NB4 (cell line): ENCODE results near the gene CCL22.

Source experiments
- DNase-seq: peaks from one replicate; pipeline ENCODE4 v3.0.0; 2010; ENCODE audit warnings: low read depth
- H3K4me3 ChIP-seq: one replicate; pipeline ENCODE4 v1.5.1; 2011; ENCODE audit warnings: mild to moderate bottlenecking, low read depth, low read length, moderate library complexity
- MYC ChIP-seq: IDR thresholded peaks from 2 replicates; pipeline ENCODE4 v1.6.1; 2011; ENCODE audit warnings: low read depth, low read length
- POLR2A ChIP-seq: IDR thresholded peaks from 2 replicates; pipeline ENCODE4 v1.6.1; 2011; ENCODE audit warnings: mild to moderate bottlenecking; ENCODE audit not compliant: insufficient read length; ENCODE audit errors: extremely low read depth
- TF ChIP-seq, protein P1 (sequence below): IDR thresholded peaks from 2 replicates; pipeline ENCODE4 v1.6.1; 2011; ENCODE audit warnings: low read depth, low read length
- TF ChIP-seq, protein P2 (sequence below): IDR thresholded peaks from one replicate; pipeline ENCODE4 v1.5.1; 2012; ENCODE audit warnings: low read depth, low read length

The CCL22 gene

DNA sequence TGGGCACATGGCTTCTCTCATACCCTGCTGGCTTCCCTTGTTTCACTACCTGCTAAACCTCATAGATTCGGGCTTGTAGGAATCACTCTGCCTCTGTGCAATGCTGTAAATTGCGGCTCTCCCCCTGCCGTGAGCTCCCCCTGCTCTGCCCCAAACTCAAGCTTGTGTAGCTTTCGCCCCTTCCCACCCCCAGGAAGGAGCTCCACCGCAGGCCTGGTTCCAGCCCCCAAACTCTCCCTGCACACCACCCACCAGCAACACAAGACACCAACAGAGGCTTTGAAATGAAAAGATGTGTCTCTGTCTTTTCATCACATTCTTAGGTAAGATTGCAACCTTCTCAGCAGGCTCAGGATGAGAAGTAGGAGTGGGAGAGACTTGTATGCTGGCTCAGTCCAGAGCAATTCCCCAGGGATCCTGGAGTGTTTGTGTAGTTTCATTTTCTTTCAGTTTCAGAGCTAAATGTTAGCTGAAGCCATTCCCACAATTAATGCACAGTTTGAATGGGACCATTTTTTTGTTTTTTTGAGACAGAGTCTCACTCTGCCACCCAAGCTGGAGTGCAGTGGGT lies 27.9 kb downstream of the CCL22 start:
- DNase-seq: no peak
- no peak overlapping the region for H3K4me3 ChIP-seq
- TF ChIP-seq, protein P1, sequence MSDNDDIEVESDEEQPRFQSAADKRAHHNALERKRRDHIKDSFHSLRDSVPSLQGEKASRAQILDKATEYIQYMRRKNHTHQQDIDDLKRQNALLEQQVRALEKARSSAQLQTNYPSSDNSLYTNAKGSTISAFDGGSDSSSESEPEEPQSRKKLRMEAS: no peak
- TF ChIP-seq MYC: no peak
- TF ChIP-seq, protein P2, sequence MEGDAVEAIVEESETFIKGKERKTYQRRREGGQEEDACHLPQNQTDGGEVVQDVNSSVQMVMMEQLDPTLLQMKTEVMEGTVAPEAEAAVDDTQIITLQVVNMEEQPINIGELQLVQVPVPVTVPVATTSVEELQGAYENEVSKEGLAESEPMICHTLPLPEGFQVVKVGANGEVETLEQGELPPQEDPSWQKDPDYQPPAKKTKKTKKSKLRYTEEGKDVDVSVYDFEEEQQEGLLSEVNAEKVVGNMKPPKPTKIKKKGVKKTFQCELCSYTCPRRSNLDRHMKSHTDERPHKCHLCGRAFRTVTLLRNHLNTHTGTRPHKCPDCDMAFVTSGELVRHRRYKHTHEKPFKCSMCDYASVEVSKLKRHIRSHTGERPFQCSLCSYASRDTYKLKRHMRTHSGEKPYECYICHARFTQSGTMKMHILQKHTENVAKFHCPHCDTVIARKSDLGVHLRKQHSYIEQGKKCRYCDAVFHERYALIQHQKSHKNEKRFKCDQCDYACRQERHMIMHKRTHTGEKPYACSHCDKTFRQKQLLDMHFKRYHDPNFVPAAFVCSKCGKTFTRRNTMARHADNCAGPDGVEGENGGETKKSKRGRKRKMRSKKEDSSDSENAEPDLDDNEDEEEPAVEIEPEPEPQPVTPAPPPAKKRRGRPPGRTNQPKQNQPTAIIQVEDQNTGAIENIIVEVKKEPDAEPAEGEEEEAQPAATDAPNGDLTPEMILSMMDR: no peak
- no peak for TF ChIP-seq POLR2A

DNA sequence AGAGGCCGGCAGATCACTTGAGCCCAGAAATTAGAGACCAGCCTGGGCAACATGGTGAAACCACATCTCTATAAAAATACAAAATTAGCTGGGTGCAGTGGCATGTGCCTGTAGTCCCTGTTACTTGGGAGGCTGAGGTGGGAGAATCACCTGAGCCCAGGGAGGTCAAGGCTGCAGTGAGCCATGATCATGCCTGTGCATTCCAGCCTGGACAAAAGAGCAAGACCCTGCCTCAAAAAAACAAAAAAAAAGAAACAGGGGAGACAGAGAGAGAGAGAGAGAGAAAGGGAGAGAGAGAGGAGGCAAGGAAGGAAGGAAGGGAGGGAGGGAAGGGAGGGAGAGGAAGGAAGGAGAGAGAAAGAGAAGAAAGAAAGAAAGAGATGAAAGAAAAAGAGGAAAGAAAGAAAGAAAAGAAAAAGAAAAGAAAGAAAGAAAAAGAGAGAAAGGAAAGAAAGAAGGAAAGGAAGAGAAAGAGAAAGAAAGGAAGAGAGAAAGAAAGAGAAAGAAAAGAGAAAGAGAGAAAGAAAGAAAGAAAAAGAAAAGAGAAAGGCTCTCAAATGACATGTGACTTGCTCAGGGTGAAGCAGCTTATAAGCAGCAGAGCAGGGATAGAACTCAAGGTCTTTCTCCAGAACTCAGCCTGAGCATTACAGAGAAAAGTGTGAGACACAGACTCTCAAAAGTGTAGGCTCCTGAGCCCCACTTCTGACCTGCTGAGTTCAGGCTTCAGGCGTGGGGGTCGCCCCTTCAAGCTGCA lies 29.2 kb downstream of the CCL22 start:
- TF ChIP-seq POLR2A: no peak
- no peak for TF ChIP-seq MYC
- TF ChIP-seq, protein P1: no peak
- TF ChIP-seq, protein P2: no peak
- no peak for DNase-seq
- H3K4me3 ChIP-seq: no peak overlapping the region

DNA sequence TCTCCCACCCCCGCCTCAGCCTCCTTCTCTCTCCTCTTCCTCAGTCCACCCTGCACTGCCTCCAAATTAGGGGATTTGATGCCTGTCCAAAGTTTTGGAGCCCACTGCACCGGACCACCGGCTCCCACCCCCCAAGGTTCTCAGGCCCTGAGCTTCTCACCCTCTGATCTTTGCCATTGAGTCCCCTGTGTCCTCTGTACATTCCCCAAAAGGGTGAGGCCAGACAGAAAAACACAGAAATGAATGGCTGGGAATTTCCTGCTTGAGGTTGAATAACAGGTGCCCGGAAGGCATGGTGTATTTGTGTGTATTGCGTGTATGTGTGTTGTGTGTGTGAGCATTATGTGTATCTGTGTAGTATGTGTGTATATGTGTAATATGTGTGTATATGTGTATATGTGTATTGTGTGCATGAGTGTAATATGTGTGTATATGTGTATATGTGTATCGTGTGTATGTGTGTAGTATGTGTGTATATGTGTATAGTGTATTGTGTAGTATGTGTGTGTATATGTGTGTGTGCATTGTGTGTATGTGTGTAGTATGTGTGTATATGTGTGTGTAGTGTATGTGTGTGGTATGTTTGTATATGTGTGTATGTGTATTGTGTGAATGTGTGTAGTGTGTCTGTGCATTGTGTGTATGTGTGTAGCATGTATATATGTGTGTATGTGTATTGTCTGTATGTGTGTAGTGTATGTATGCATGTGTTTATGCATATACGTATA lies 29.9 kb downstream of the CCL22 start:
- H3K4me3 ChIP-seq: no peak overlapping the region
- DNase-seq: no peak
- TF ChIP-seq, protein P2: no peak
- TF ChIP-seq POLR2A (no peak), MYC (no peak)
- TF ChIP-seq, protein P1: no peak

DNA sequence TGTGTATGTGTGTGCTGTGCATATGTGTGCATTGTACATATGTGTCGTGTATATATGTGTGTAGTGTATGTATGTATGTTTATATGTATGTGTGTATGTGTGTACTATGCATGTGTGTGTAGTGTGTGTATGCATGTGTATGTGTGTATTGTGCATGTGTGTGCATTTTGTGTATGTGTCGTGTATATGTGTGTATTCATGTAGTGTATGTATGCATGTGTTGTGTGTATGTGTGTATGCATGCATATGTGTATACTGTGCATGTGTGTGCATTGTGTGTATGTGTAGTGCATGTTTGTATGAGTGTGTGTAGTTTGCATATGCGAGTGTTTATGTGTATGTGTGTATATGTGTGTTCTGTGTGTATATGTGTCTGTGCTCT lies 30.5 kb downstream of the CCL22 start:
- no peak for DNase-seq
- no peak overlapping the region for H3K4me3 ChIP-seq
- no peak for TF ChIP-seq MYC

DNA sequence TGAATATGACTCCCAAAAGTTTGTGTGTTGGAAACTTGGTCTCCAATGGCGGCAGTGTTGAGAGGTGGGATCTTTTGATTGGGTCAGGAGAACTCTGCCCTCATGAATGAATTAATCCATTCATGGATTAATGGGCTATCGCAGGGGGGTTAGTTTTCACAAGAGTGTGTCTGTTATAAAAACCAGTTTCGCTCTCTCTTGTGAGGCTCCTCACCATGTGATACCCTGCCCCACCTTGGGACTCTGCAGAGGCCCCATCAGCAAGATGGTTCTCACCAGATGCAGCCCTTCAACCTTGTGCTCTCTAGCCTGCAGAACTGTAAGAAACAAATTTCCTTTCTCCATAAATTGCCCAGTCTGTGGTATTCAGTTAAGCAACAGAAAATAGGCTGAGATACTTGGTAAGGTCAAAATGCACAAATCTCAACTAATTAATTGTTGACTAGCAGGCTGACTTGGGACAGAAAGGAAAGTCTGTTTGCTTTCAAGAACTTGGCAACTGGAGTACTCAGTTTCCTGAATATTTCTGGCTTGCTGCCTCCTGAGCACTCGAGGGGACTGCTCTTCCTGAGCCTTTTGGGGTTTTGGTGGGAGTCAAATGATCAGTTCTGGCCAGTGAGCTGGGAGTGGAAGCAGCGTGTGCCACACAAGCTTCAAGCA lies 32.2 kb downstream of the CCL22 start:
- no peak overlapping the region for H3K4me3 ChIP-seq
- no peak for DNase-seq
- TF ChIP-seq, protein P2: no peak
- TF ChIP-seq MYC (no peak), POLR2A (no peak)
- TF ChIP-seq, protein P1: no peak

DNA sequence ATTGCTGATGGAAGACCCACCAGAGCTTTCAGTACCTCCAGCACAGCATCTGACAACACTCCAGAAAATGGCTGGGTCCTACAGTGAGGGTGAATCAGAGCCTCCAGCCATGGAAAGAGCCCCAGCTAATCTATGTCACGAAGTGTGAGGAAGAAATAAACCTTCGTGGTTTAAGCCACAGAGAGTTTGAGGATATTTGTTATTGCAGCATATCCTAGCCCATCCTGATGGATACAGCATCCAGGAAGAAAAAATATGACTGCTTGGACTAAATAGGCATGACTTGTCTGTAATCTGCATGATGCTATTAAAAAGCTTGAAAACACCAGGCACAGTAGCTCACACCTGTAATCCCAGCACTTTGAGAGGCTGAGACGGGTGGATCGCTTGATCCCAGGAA lies 32.7 kb downstream of the CCL22 start:
- no peak overlapping the region for H3K4me3 ChIP-seq
- TF ChIP-seq POLR2A (no peak), MYC (no peak)
- TF ChIP-seq, protein P1: no peak
- TF ChIP-seq, protein P2: no peak
- no peak for DNase-seq
